ENCODE measurements around the gene OPN5. TPM values are rescaled to one million over a fixed set of nuclear protein-coding genes. Genes with fewer than 3 reads are reported as not detected.

Gene OPN5
- total and polyA plus RNA-seq, 4 donors, result 0.12 TPM; not detected in 3

GRCh38 chr6:47839645-47840044, 57.8 kb downstream of the OPN5 start:
- ATAC-seq (ENCODE audit: insufficient read depth, low FRiP score) (no peak), DNase-seq (no peak)
- whole genome bisulfite sequencing, 2 donors, result 88 to 90% methylated on average over 1 of the region's 1 CpG
- H3K36me3 ChIP-seq (ENCODE audit: control insufficient read depth in 4 of 4, insufficient read depth in 4 of 4, low read length in 4 of 4), result no peaks in the 10 kb centered on the region
- H3K4me1 ChIP-seq (ENCODE audit: control insufficient read depth in 5 of 5, insufficient read depth in 5 of 5, low read length in 5 of 5), result no peaks in the 10 kb centered on the region
- no peak overlapping the region for H3K9ac ChIP-seq (ENCODE audit: insufficient read depth in 1 of 2, low read length in 2 of 2)
- no peak overlapping the region for H3K4me3 ChIP-seq
- H3K27me3 ChIP-seq (ENCODE audit: control insufficient read depth in 3 of 3, insufficient read depth in 3 of 3, low read length in 2 of 3), result no peaks in the 10 kb centered on the region
- H3K27ac ChIP-seq (ENCODE audit: low read depth in 1 of 2, low read length in 1 of 2), result no peak overlapping the region
- TF ChIP-seq, protein P1, sequence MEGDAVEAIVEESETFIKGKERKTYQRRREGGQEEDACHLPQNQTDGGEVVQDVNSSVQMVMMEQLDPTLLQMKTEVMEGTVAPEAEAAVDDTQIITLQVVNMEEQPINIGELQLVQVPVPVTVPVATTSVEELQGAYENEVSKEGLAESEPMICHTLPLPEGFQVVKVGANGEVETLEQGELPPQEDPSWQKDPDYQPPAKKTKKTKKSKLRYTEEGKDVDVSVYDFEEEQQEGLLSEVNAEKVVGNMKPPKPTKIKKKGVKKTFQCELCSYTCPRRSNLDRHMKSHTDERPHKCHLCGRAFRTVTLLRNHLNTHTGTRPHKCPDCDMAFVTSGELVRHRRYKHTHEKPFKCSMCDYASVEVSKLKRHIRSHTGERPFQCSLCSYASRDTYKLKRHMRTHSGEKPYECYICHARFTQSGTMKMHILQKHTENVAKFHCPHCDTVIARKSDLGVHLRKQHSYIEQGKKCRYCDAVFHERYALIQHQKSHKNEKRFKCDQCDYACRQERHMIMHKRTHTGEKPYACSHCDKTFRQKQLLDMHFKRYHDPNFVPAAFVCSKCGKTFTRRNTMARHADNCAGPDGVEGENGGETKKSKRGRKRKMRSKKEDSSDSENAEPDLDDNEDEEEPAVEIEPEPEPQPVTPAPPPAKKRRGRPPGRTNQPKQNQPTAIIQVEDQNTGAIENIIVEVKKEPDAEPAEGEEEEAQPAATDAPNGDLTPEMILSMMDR (IDR thresholded peaks at IDR 0.05; ENCODE audit: control extremely low read depth, extremely low read depth), result no peak
- no peaks in the 10 kb centered on the region for H3K9me3 ChIP-seq (ENCODE audit: control insufficient read depth in 4 of 4, insufficient read depth in 3 of 4, low read length in 3 of 4)

- no peak overlapping the region for H3K27ac ChIP-seq (ENCODE audit: low read depth in 1 of 2, low read length in 1 of 2)
- no peaks in the 10 kb centered on the region for H3K4me1 ChIP-seq (ENCODE audit: control insufficient read depth in 5 of 5, insufficient read depth in 5 of 5, low read length in 5 of 5)
- H3K9me3 ChIP-seq (ENCODE audit: control insufficient read depth in 4 of 4, insufficient read depth in 3 of 4, low read length in 3 of 4), result peaks cover 0 to 2% (median 0%) of the 10 kb centered on the region in 4 donors
- H3K9ac ChIP-seq (ENCODE audit: insufficient read depth in 1 of 2, low read length in 2 of 2), result no peak overlapping the region
- no peak overlapping the region for H3K4me3 ChIP-seq
- H3K27me3 ChIP-seq (ENCODE audit: control insufficient read depth in 3 of 3, insufficient read depth in 3 of 3, low read length in 2 of 3), result no peaks in the 10 kb centered on the region
- ATAC-seq (ENCODE audit: insufficient read depth, low FRiP score), result no peak
- no peaks in the 10 kb centered on the region for H3K36me3 ChIP-seq (ENCODE audit: control insufficient read depth in 4 of 4, insufficient read depth in 4 of 4, low read length in 4 of 4)
- 59 to 65% methylated on average over 3 of the region's 3 CpGs for WGBS, 2 donors
- DNase-seq, result no peak
- TF ChIP-seq, protein P1 (IDR thresholded peaks at IDR 0.05; ENCODE audit: control extremely low read depth, extremely low read depth), result no peak
These were observed 63.0 kb downstream of the OPN5 start for GRCh38 chr6:47844881-47845280.

GRCh38 chr6:47846752-47847151, 64.9 kb downstream of the OPN5 start:
- no peaks in the 10 kb centered on the region for H3K4me1 ChIP-seq (ENCODE audit: control insufficient read depth in 5 of 5, insufficient read depth in 5 of 5, low read length in 5 of 5)
- no peak overlapping the region for H3K9ac ChIP-seq (ENCODE audit: insufficient read depth in 1 of 2, low read length in 2 of 2)
- no peaks in the 10 kb centered on the region for H3K36me3 ChIP-seq (ENCODE audit: control insufficient read depth in 4 of 4, insufficient read depth in 4 of 4, low read length in 4 of 4)
- TF ChIP-seq, protein P1 (IDR thresholded peaks at IDR 0.05; ENCODE audit: control extremely low read depth, extremely low read depth), result no peak
- H3K4me3 ChIP-seq, result no peak overlapping the region
- no peak overlapping the region for H3K27ac ChIP-seq (ENCODE audit: low read depth in 1 of 2, low read length in 1 of 2)
- DNase-seq, result no peak
- no peak for ATAC-seq (ENCODE audit: insufficient read depth, low FRiP score)
- WGBS, 2 donors, result 73 to 78% methylated on average over 1 of the region's 1 CpG
- H3K27me3 ChIP-seq (ENCODE audit: control insufficient read depth in 3 of 3, insufficient read depth in 3 of 3, low read length in 2 of 3), result no peaks in the 10 kb centered on the region
- peaks cover 0 to 2% (median 0%) of the 10 kb centered on the region in 4 donors for H3K9me3 ChIP-seq (ENCODE audit: control insufficient read depth in 4 of 4, insufficient read depth in 3 of 4, low read length in 3 of 4)

GRCh38 chr6:47851091-47851490, 69.3 kb downstream of the OPN5 start:
- no peak for ATAC-seq (ENCODE audit: insufficient read depth, low FRiP score)

More at GRCh38 chr6:47851091-47851490, 69.3 kb downstream of the OPN5 start:
- no peaks in the 10 kb centered on the region for H3K9me3 ChIP-seq (ENCODE audit: control insufficient read depth in 4 of 4, insufficient read depth in 3 of 4, low read length in 3 of 4)
- H3K36me3 ChIP-seq (ENCODE audit: control insufficient read depth in 4 of 4, insufficient read depth in 4 of 4, low read length in 4 of 4), result no peaks in the 10 kb centered on the region
- DNase-seq, result no peak
- TF ChIP-seq, protein P1 (IDR thresholded peaks at IDR 0.05; ENCODE audit: control extremely low read depth, extremely low read depth), result no peak
- peaks cover 0 to 14% (median 0%) of the 10 kb centered on the region in 5 donors for H3K4me1 ChIP-seq (ENCODE audit: control insufficient read depth in 5 of 5, insufficient read depth in 5 of 5, low read length in 5 of 5)
- 87 to 88% methylated on average over 1 of the region's 1 CpG for WGBS, 2 donors
- H3K27me3 ChIP-seq (ENCODE audit: control insufficient read depth in 3 of 3, insufficient read depth in 3 of 3, low read length in 2 of 3), result no peaks in the 10 kb centered on the region
- H3K9ac ChIP-seq (ENCODE audit: insufficient read depth in 1 of 2, low read length in 2 of 2), result no peak overlapping the region
- no peak overlapping the region for H3K27ac ChIP-seq (ENCODE audit: low read depth in 1 of 2, low read length in 1 of 2)
- H3K4me3 ChIP-seq, result no peak overlapping the region
